ENCODE measurements around the gene TPTE2. TPM values are rescaled to one million over a fixed set of nuclear protein-coding genes. Genes with fewer than 3 reads are reported as not detected.
"Not testable (repeated sequence)": the region's sequence is repeated elsewhere in the genome, so short reads cannot be mapped to it uniquely, and the experiment has no call there.

The TPTE2 gene
- total and polyA plus RNA-seq, 7 experiments from 2014 or later = 0.24 TPM; not detected in 6

DNA sequence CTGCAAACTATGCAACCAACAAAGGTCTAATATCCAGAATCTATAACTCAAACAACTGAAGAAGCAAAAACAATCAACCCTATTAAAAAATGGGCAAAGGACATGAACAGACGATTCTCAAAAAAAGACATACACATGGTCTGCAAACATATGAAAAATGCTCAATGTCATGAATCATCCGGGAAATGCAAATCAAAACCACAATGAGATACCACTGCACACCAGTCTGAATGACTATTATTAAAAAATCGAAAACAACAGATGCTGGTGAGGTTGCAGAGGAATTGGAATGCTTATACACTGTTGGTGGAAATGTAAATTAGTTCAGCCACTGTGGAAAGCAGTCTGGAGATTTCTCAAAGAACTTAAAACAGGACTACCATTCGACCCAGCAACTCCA is 12.1 kb downstream of the TPTE2 start:
- H3K4me1 ChIP-seq (ENCODE audit: control insufficient read depth in 2 of 2, insufficient read depth in 2 of 2, low read length in 2 of 2); H3K36me3 Mint-ChIP-seq; H3K4me3 ChIP-seq (ENCODE audit: low read length); H3K4me3 Mint-ChIP-seq; H3K9me3 ChIP-seq (ENCODE audit: control insufficient read depth in 2 of 3, low read length in 3 of 3); DNase-seq; H3K4me1 Mint-ChIP-seq; H3K9me3 Mint-ChIP-seq; POLR2A ChIA-PET; intact Hi-C loops (cut with micrococcal nuclease); H3K27ac Mint-ChIP-seq; H3K27me3 ChIP-seq (ENCODE audit: control insufficient read depth in 2 of 2, insufficient read depth in 2 of 2, low read length in 2 of 2); H3K36me3 ChIP-seq (ENCODE audit: control insufficient read depth in 2 of 3, insufficient read depth in 3 of 3, low read length in 3 of 3); CTCF ChIA-PET; ATAC-seq; H3K27me3 Mint-ChIP-seq; H3K27ac ChIP-seq (ENCODE audit: low read depth, low read length): not testable (repeated sequence)

DNA sequence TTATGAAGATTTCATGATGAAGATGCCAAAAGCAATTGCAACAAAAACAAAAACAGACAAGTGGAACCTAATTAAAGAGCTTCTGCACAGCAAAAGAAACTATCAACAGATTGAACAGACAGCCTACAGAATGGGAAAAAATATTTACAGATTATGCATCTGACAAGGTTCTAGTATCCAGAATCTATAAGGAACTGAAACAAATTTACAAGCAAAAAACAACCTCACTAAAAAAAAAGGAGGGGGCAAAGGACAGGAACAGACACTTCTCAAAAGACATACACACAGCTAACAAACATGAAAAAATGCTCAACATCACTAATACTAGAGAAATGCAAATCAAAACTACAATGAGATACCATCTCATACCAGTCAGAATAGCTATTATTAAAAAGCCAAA is 35.7 kb downstream of the TPTE2 start:
- peak overlapping the region in 1 of 9 donors; percentile 27 for H3K27ac Mint-ChIP-seq
- H3K9me3 Mint-ChIP-seq; H3K4me1 ChIP-seq (ENCODE audit: control insufficient read depth in 2 of 2, insufficient read depth in 2 of 2, low read length in 2 of 2); H3K36me3 ChIP-seq (ENCODE audit: control insufficient read depth in 2 of 3, insufficient read depth in 3 of 3, low read length in 3 of 3); CTCF ChIA-PET; H3K27ac ChIP-seq (ENCODE audit: low read depth, low read length); H3K36me3 Mint-ChIP-seq; H3K4me3 ChIP-seq (ENCODE audit: low read length); DNase-seq; intact Hi-C loops (cut with micrococcal nuclease); ATAC-seq; H3K9me3 ChIP-seq (ENCODE audit: control insufficient read depth in 2 of 3, low read length in 3 of 3); H3K27me3 ChIP-seq (ENCODE audit: control insufficient read depth in 2 of 2, insufficient read depth in 2 of 2, low read length in 2 of 2); H3K4me3 Mint-ChIP-seq; H3K4me1 Mint-ChIP-seq: not testable (repeated sequence)
- H3K27me3 Mint-ChIP-seq = peaks cover 0 to 13% (median 0%) of the 10 kb centered on the region in 5 donors
- POLR2A ChIA-PET = interaction anchor here (0.6 kb wide), 1 partner anchor 596 kb away, joined by 3 read pairs; no protein-coding TSS in a partner anchor

DNA sequence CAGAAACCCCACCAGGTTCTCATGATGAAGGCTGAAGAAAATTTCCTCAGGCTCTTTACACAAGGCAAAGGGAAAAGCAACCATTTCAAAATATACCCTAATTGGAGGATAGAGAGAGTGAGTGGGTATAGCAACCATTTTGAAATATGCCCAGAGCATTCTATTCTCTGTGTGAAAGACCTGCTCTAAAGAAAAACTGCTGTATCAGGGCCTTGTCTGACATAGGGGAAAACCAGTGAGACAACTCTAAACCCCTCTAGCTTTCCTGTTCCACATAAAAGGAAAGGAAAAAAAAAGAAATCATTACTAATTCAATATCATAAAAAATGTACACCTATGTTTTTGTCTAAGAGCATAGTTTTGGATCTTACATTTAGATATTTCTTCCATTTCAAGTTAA is 42.3 kb downstream of the TPTE2 start:
- Histone ChIP-seq H3K4me3 (ENCODE audit: low read length) (no peak overlapping the region), H3K27ac (ENCODE audit: low read depth, low read length) (no peak overlapping the region), H3K36me3 (ENCODE audit: control insufficient read depth in 2 of 3, insufficient read depth in 3 of 3, low read length in 3 of 3) (no peaks in the 10 kb centered on the region), H3K4me1 (ENCODE audit: control insufficient read depth in 2 of 2, insufficient read depth in 2 of 2, low read length in 2 of 2) (no peaks in the 10 kb centered on the region), H3K27me3 (ENCODE audit: control insufficient read depth in 2 of 2, insufficient read depth in 2 of 2, low read length in 2 of 2) (no peaks in the 10 kb centered on the region), H3K9me3 (ENCODE audit: control insufficient read depth in 2 of 3, low read length in 3 of 3) (no peaks in the 10 kb centered on the region)
- ChIA-PET CTCF (no interaction called here), POLR2A (no interaction called here)
- intact Hi-C loops (cut with micrococcal nuclease) = no loop called here
- DNase-seq (no peak), ATAC-seq (no peak)
- Mint-ChIP-seq H3K27me3 (peaks cover 0 to 10% (median 3%) of the 10 kb centered on the region in 5 donors), H3K4me1 (peaks cover 0 to 18% (median 7%) of the 10 kb centered on the region in 7 donors), H3K9me3 (peaks cover 0 to 1% (median 0%) of the 10 kb centered on the region in 11 donors), H3K36me3 (no peaks in the 10 kb centered on the region), H3K4me3 (no peak overlapping the region), H3K27ac (no peak overlapping the region)

GRCh38 chr13:19507623-19508022 is 53.7 kb downstream of the TPTE2 start:
- H3K27me3 Mint-ChIP-seq; POLR2A ChIA-PET; H3K27ac ChIP-seq (ENCODE audit: low read depth, low read length); H3K9me3 ChIP-seq (ENCODE audit: control insufficient read depth in 2 of 3, low read length in 3 of 3); H3K4me1 ChIP-seq (ENCODE audit: control insufficient read depth in 2 of 2, insufficient read depth in 2 of 2, low read length in 2 of 2); H3K4me3 Mint-ChIP-seq; H3K36me3 Mint-ChIP-seq; H3K4me1 Mint-ChIP-seq; ATAC-seq; H3K9me3 Mint-ChIP-seq; H3K27me3 ChIP-seq (ENCODE audit: control insufficient read depth in 2 of 2, insufficient read depth in 2 of 2, low read length in 2 of 2); intact Hi-C loops (cut with micrococcal nuclease); H3K27ac Mint-ChIP-seq; H3K4me3 ChIP-seq (ENCODE audit: low read length); H3K36me3 ChIP-seq (ENCODE audit: control insufficient read depth in 2 of 3, insufficient read depth in 3 of 3, low read length in 3 of 3); CTCF ChIA-PET; DNase-seq: not testable (repeated sequence)

DNA sequence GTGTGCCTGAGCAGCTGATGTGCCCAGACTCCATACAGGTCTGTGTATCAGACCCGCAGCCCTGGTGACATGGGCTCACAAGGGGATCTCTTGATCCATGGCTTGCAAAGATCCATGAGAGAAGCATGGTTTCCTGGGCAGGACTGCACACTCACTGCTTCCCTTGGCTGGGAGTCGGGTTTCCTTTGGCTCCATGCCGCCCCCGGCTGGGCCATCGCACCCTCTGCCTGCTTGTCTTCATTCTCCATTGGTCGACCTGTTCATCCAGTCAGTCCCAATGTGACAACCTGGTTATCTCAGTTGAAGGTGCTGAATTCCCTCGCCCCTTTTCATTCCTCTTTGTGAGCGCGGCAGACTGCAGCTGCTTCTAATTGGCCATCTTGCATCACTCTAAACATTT is 101.2 kb downstream of the TPTE2 start:
- H3K4me1 Mint-ChIP-seq; H3K4me3 ChIP-seq (ENCODE audit: low read length); H3K27me3 ChIP-seq (ENCODE audit: control insufficient read depth in 2 of 2, insufficient read depth in 2 of 2, low read length in 2 of 2); POLR2A ChIA-PET; DNase-seq; H3K27ac Mint-ChIP-seq; H3K27me3 Mint-ChIP-seq; ATAC-seq; H3K9me3 ChIP-seq (ENCODE audit: control insufficient read depth in 2 of 3, low read length in 3 of 3); intact Hi-C loops (cut with micrococcal nuclease); CTCF ChIA-PET; H3K27ac ChIP-seq (ENCODE audit: low read depth, low read length); H3K4me3 Mint-ChIP-seq; H3K36me3 ChIP-seq (ENCODE audit: control insufficient read depth in 2 of 3, insufficient read depth in 3 of 3, low read length in 3 of 3); H3K4me1 ChIP-seq (ENCODE audit: control insufficient read depth in 2 of 2, insufficient read depth in 2 of 2, low read length in 2 of 2): not testable (repeated sequence)
- Mint-ChIP-seq H3K36me3 (peaks cover 0 to 16% (median 0%) of the 10 kb centered on the region in 5 donors), H3K9me3 (peaks cover 6 to 33% (median 19%) of the 10 kb centered on the region in 11 donors)

- H3K4me3 Mint-ChIP-seq; H3K27ac ChIP-seq (ENCODE audit: low read depth, low read length); H3K4me1 ChIP-seq (ENCODE audit: control insufficient read depth in 2 of 2, insufficient read depth in 2 of 2, low read length in 2 of 2); H3K36me3 ChIP-seq (ENCODE audit: control insufficient read depth in 2 of 3, insufficient read depth in 3 of 3, low read length in 3 of 3); intact Hi-C loops (cut with micrococcal nuclease); H3K9me3 Mint-ChIP-seq; H3K27ac Mint-ChIP-seq; CTCF ChIA-PET; ATAC-seq; H3K4me3 ChIP-seq (ENCODE audit: low read length); H3K36me3 Mint-ChIP-seq; H3K4me1 Mint-ChIP-seq; H3K27me3 ChIP-seq (ENCODE audit: control insufficient read depth in 2 of 2, insufficient read depth in 2 of 2, low read length in 2 of 2); H3K9me3 ChIP-seq (ENCODE audit: control insufficient read depth in 2 of 3, low read length in 3 of 3); POLR2A ChIA-PET: not testable (repeated sequence)
- peaks cover 0 to 17% (median 7%) of the 10 kb centered on the region in 5 donors for H3K27me3 Mint-ChIP-seq
- peak in 2 of 9 donors; percentile 1 to 2 for DNase-seq
Measured at GRCh38 chr13:19439056-19439686, 122.2 kb downstream of the TPTE2 start.

- DNase-seq; H3K9me3 ChIP-seq (ENCODE audit: control insufficient read depth in 2 of 3, low read length in 3 of 3); H3K4me1 Mint-ChIP-seq; H3K27ac ChIP-seq (ENCODE audit: low read depth, low read length); H3K4me3 Mint-ChIP-seq; H3K36me3 ChIP-seq (ENCODE audit: control insufficient read depth in 2 of 3, insufficient read depth in 3 of 3, low read length in 3 of 3); H3K4me3 ChIP-seq (ENCODE audit: low read length); H3K27me3 ChIP-seq (ENCODE audit: control insufficient read depth in 2 of 2, insufficient read depth in 2 of 2, low read length in 2 of 2); H3K9me3 Mint-ChIP-seq; POLR2A ChIA-PET; CTCF ChIA-PET; H3K36me3 Mint-ChIP-seq; H3K4me1 ChIP-seq (ENCODE audit: control insufficient read depth in 2 of 2, insufficient read depth in 2 of 2, low read length in 2 of 2); ATAC-seq; H3K27ac Mint-ChIP-seq; intact Hi-C loops (cut with micrococcal nuclease): not testable (repeated sequence)
- H3K27me3 Mint-ChIP-seq = peaks cover 0 to 17% (median 7%) of the 10 kb centered on the region in 5 donors
Measured at GRCh38 chr13:19437780-19438179, 123.6 kb downstream of the TPTE2 start.

Measured in naive thymus-derived CD4-positive, alpha-beta T cell (primary cell).